ENCODE measurements around the gene CGAS.

GRCh38 chr6:73388800-73389512 is 63.1 kb downstream of the CGAS start:
- TF ChIP-seq, protein P1, sequence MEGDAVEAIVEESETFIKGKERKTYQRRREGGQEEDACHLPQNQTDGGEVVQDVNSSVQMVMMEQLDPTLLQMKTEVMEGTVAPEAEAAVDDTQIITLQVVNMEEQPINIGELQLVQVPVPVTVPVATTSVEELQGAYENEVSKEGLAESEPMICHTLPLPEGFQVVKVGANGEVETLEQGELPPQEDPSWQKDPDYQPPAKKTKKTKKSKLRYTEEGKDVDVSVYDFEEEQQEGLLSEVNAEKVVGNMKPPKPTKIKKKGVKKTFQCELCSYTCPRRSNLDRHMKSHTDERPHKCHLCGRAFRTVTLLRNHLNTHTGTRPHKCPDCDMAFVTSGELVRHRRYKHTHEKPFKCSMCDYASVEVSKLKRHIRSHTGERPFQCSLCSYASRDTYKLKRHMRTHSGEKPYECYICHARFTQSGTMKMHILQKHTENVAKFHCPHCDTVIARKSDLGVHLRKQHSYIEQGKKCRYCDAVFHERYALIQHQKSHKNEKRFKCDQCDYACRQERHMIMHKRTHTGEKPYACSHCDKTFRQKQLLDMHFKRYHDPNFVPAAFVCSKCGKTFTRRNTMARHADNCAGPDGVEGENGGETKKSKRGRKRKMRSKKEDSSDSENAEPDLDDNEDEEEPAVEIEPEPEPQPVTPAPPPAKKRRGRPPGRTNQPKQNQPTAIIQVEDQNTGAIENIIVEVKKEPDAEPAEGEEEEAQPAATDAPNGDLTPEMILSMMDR (IDR thresholded peaks at IDR 0.05; ENCODE audit: poor library complexity, severe bottlenecking), result peak; percentile 44
- TF ChIP-seq RAD21 (conservative IDR thresholded peaks at IDR 0.05), result peak; percentile 18
- TF ChIP-seq EZH2 (IDR thresholded peaks at IDR 0.05; ENCODE audit: borderline replicate concordance, insufficient read depth, low read length, poor library complexity, severe bottlenecking), result no peak
